Measurements from ENCODE around the gene DCAF4. TPM values are rescaled to one million over a fixed set of nuclear protein-coding genes. Genes with fewer than 3 reads are reported as not detected.
"Not testable (repeated sequence)": the region's sequence is repeated elsewhere in the genome, so short reads cannot be mapped to it uniquely, and the experiment has no call there.

The DCAF4 gene
- total RNA-seq, 1 donor from 2014 or later = 14.3 TPM

- Mint-ChIP-seq H3K36me3 (ENCODE audit: unreplicated experiment) (peaks cover 31% of the 10 kb centered on the region), H3K9me3 (ENCODE audit: unreplicated experiment) (no peaks in the 10 kb centered on the region), H3K4me1 (ENCODE audit: unreplicated experiment) (peaks cover 8% of the 10 kb centered on the region), H3K27ac (ENCODE audit: unreplicated experiment) (no peak overlapping the region), H3K27me3 (ENCODE audit: unreplicated experiment) (no peaks in the 10 kb centered on the region), H3K4me3 (ENCODE audit: unreplicated experiment) (no peak overlapping the region)
- no peak for DNase-seq (ENCODE audit: extremely low spot score, unreplicated experiment)
- no peak for TF ChIP-seq CTCF (IDR thresholded peaks at IDR 0.05)
These were observed 73.8 kb downstream of the DCAF4 start for GRCh38 chr14:73000073-73000472.

- DNase-seq (ENCODE audit: extremely low spot score, unreplicated experiment) = no peak
- H3K36me3 Mint-ChIP-seq (ENCODE audit: unreplicated experiment) = peaks cover 18% of the 10 kb centered on the region
- no peak overlapping the region for H3K27ac Mint-ChIP-seq (ENCODE audit: unreplicated experiment)
- no peaks in the 10 kb centered on the region for H3K27me3 Mint-ChIP-seq (ENCODE audit: unreplicated experiment)
- no peak for TF ChIP-seq CTCF (IDR thresholded peaks at IDR 0.05)
- H3K4me3 Mint-ChIP-seq (ENCODE audit: unreplicated experiment) = no peak overlapping the region
- peaks cover 26% of the 10 kb centered on the region for H3K4me1 Mint-ChIP-seq (ENCODE audit: unreplicated experiment)
- no peaks in the 10 kb centered on the region for H3K9me3 Mint-ChIP-seq (ENCODE audit: unreplicated experiment)
These were observed 77.4 kb downstream of the DCAF4 start for GRCh38 chr14:73003681-73004080.

- DNase-seq (ENCODE audit: extremely low spot score, unreplicated experiment); H3K4me3 Mint-ChIP-seq (ENCODE audit: unreplicated experiment); H3K27ac Mint-ChIP-seq (ENCODE audit: unreplicated experiment); H3K9me3 Mint-ChIP-seq (ENCODE audit: unreplicated experiment); H3K27me3 Mint-ChIP-seq (ENCODE audit: unreplicated experiment): not testable (repeated sequence)
- Mint-ChIP-seq H3K4me1 (ENCODE audit: unreplicated experiment) (peaks cover 31% of the 10 kb centered on the region), H3K36me3 (ENCODE audit: unreplicated experiment) (peaks cover 15% of the 10 kb centered on the region)
These were observed 78.4 kb downstream of the DCAF4 start for GRCh38 chr14:73004641-73005040.

- DNase-seq (ENCODE audit: extremely low spot score, unreplicated experiment) = no peak
- H3K9me3 Mint-ChIP-seq (ENCODE audit: unreplicated experiment) = no peaks in the 10 kb centered on the region
- H3K36me3 Mint-ChIP-seq (ENCODE audit: unreplicated experiment) = peaks cover 19% of the 10 kb centered on the region
- peak overlapping the region; percentile 93 for H3K27ac Mint-ChIP-seq (ENCODE audit: unreplicated experiment)
- H3K4me1 Mint-ChIP-seq (ENCODE audit: unreplicated experiment) = peaks cover 26% of the 10 kb centered on the region
- H3K4me3 Mint-ChIP-seq (ENCODE audit: unreplicated experiment) = no peak overlapping the region
- H3K27me3 Mint-ChIP-seq (ENCODE audit: unreplicated experiment) = no peaks in the 10 kb centered on the region
- no peak for TF ChIP-seq CTCF (IDR thresholded peaks at IDR 0.05)
These were observed 81.6 kb downstream of the DCAF4 start for GRCh38 chr14:73007835-73008234.

GRCh38 chr14:73008501-73008900, 82.2 kb downstream of the DCAF4 start:
- Mint-ChIP-seq H3K27me3 (ENCODE audit: unreplicated experiment) (no peaks in the 10 kb centered on the region), H3K27ac (ENCODE audit: unreplicated experiment) (peak overlapping the region; percentile 93)
- DNase-seq (ENCODE audit: extremely low spot score, unreplicated experiment) = no peak

More at GRCh38 chr14:73008501-73008900, 82.2 kb downstream of the DCAF4 start:
- H3K9me3 Mint-ChIP-seq (ENCODE audit: unreplicated experiment) = no peaks in the 10 kb centered on the region
- TF ChIP-seq CTCF (IDR thresholded peaks at IDR 0.05) = no peak
- H3K4me3 Mint-ChIP-seq (ENCODE audit: unreplicated experiment) = no peak overlapping the region
- peaks cover 26% of the 10 kb centered on the region for H3K36me3 Mint-ChIP-seq (ENCODE audit: unreplicated experiment)
- H3K4me1 Mint-ChIP-seq (ENCODE audit: unreplicated experiment) = peaks cover 26% of the 10 kb centered on the region

Other genes starting within 250 kb of the DCAF4 start
- 5.3 and 5.8 TPM in 2 replicates for gene DPF3, start 32.4 kb upstream of the DCAF4 start, total RNA-seq
- 38.1 and 41.5 TPM in 2 replicates for gene ZFYVE1, start 100.6 kb downstream of the DCAF4 start, total RNA-seq
- 58.6 and 62.7 TPM in 2 replicates for gene RBM25, start 132.1 kb downstream of the DCAF4 start, total RNA-seq
- gene PSEN1, start 210.0 kb downstream of the DCAF4 start, total RNA-seq = 64.4 and 64.6 TPM in 2 replicates